ENCODE measurements around the gene AFG1L. TPM values are rescaled to one million over a fixed set of nuclear protein-coding genes. Genes with fewer than 3 reads are reported as not detected.
A peak's percentile ranks its signal among the peaks of the same experiment; 100 is the strongest.
"Not testable (repeated sequence)": the region's sequence is repeated elsewhere in the genome, so short reads cannot be mapped to it uniquely, and the experiment has no call there.

The AFG1L gene
- total and polyA plus RNA-seq, 2 donors, result 3.9 to 9.8 TPM

DNA sequence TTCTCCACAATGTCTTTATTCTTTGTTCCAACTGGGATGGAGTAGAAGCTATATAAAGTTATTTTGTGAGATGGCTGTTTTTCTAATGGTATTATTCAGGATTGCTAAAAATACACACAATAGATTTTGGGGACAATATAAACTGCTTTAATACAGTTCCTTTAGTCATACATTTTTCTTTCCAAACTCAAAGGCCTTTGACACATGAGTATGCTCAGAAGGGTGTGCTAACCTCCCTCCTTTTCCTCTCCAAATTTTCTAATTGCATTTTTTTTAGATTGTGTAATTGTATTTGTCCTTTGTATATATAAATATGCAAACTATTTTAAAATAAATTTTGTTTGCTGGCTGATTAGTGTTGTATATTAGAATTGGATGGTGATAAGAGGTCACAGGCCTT is 146.3 kb downstream of the AFG1L start:
- H3K27me3 ChIP-seq (ENCODE audit: control insufficient read depth in 2 of 2, insufficient read depth in 1 of 2, low read length in 1 of 2), result no peaks in the 10 kb centered on the region
- H3K27ac ChIP-seq (ENCODE audit: low read depth in 1 of 2, low read length in 1 of 2), result no peak overlapping the region
- H3K4me3 ChIP-seq (ENCODE audit: low read length in 2 of 2), result no peak overlapping the region
- no peak for DNase-seq (ENCODE audit: low read depth in 6 of 9, low spot score in 9 of 9)
- H3K9me3 ChIP-seq (ENCODE audit: control insufficient read depth in 2 of 2, insufficient read depth in 1 of 2, low read length in 1 of 2), result no peaks in the 10 kb centered on the region
- H3K4me1 ChIP-seq (ENCODE audit: control insufficient read depth in 2 of 2, insufficient read depth in 2 of 2, low read length in 2 of 2), result no peaks in the 10 kb centered on the region
- H3K36me3 ChIP-seq (ENCODE audit: control insufficient read depth in 2 of 2, insufficient read depth in 2 of 2, low read length in 1 of 2), result no peaks in the 10 kb centered on the region

DNA sequence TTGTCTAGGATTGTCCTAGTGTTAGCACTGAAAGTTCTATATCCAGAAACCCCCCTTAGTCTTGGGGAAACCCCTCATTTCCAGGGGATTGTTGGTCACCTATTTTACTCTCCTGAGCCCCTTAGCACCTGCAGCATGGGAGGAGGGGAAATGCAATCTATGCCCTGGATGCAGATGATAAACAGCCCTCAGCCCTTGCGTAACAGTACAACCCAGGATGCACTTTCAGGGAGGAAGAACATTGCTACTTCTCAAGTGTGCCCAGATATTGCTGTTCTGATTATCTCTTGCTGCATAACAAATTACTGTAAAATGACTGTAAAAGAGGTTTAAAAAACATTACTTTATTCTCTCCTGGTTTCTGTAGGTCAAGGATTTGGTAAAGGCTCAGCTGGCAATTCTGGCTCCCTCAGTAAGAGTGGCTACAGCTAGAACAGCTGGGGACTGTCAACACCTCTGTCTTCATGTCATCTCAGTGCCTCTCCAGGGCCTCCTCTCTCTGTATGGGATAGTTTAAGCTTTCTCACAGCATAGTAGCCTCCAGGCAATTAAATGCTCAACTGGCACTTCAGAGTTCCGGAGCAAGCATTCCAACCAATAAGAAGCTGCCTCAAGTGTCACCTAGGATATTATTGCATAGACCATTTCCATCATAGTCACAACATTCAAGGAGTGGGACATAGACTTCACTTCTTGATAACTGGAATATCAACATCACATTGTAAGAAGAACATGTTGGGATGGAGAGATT is 148.1 kb downstream of the AFG1L start:
- no peak overlapping the region for H3K27ac ChIP-seq (ENCODE audit: low read depth in 1 of 2, low read length in 1 of 2)
- DNase-seq (ENCODE audit: low read depth in 6 of 9, low spot score in 9 of 9), result no peak
- WGBS, result 98% methylated on average over 2 of the region's 2 CpGs

DNA sequence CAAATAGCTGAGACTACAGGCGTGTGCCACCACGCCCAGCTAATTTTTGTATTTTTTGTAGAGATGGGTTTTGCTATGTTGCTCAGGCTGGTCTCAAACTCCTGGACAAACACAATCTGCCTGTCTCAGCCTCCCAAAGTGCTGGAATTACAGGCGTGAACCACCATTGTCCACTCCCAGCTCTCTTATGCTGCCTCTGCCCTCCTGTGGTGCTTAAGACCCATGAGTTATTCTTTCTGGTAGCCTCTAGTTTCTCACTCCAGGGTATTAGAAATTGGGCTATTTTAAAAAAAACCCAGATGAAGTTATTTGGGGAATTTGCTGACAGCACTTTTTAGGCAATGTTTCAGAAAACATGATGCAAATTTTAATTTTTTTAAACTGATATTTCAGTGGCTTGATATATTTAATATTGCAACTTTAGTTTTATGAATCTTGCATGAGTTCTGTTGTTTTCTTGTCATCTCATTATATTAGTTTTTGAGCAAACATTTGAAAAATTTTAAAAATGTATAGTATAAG is 151.8 kb downstream of the AFG1L start:
- Histone ChIP-seq H3K36me3 (ENCODE audit: control insufficient read depth in 2 of 2, insufficient read depth in 2 of 2, low read length in 1 of 2) (no peaks in the 10 kb centered on the region), H3K4me3 (ENCODE audit: low read length in 2 of 2) (no peak overlapping the region), H3K27me3 (ENCODE audit: control insufficient read depth in 2 of 2, insufficient read depth in 1 of 2, low read length in 1 of 2) (no peaks in the 10 kb centered on the region), H3K9me3 (ENCODE audit: control insufficient read depth in 2 of 2, insufficient read depth in 1 of 2, low read length in 1 of 2) (no peaks in the 10 kb centered on the region), H3K27ac (ENCODE audit: low read depth in 1 of 2, low read length in 1 of 2) (no peak overlapping the region), H3K4me1 (ENCODE audit: control insufficient read depth in 2 of 2, insufficient read depth in 2 of 2, low read length in 2 of 2) (no peaks in the 10 kb centered on the region)
- 96% methylated on average over 3 of the region's 3 CpGs for WGBS
- no peak for DNase-seq (ENCODE audit: low read depth in 6 of 9, low spot score in 9 of 9)

More for the DNA sequence above, 148.1 kb downstream of the AFG1L start:
- Histone ChIP-seq H3K9me3 (ENCODE audit: control insufficient read depth in 2 of 2, insufficient read depth in 1 of 2, low read length in 1 of 2) (no peaks in the 10 kb centered on the region), H3K36me3 (ENCODE audit: control insufficient read depth in 2 of 2, insufficient read depth in 2 of 2, low read length in 1 of 2) (no peaks in the 10 kb centered on the region), H3K4me1 (ENCODE audit: control insufficient read depth in 2 of 2, insufficient read depth in 2 of 2, low read length in 2 of 2) (no peaks in the 10 kb centered on the region), H3K4me3 (ENCODE audit: low read length in 2 of 2) (no peak overlapping the region), H3K27me3 (ENCODE audit: control insufficient read depth in 2 of 2, insufficient read depth in 1 of 2, low read length in 1 of 2) (no peaks in the 10 kb centered on the region)

DNA sequence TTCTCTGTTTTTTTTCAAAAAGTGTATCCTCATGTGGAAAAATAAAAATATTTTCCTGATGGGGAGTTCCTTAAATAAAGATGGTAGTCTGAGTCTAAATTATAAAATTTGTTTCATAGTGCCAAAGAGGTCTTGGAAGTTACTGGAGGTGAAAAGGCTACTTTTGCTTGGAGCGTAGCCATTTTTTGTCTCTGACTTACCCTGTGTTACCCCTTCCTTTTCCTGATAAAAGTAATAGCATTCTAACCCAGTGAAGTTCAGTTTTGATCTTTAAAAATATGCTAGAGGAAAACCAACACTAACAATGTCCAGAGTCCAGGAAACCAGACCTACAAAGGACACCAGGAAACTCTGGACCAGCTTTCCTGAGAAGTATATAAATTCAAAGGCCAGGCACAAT is 153.6 kb downstream of the AFG1L start:
- Histone ChIP-seq H3K9me3 (ENCODE audit: control insufficient read depth in 2 of 2, insufficient read depth in 1 of 2, low read length in 1 of 2) (no peaks in the 10 kb centered on the region), H3K4me3 (ENCODE audit: low read length in 2 of 2) (no peak overlapping the region)
- 94% methylated on average over 1 of the region's 1 CpG for WGBS

DNA sequence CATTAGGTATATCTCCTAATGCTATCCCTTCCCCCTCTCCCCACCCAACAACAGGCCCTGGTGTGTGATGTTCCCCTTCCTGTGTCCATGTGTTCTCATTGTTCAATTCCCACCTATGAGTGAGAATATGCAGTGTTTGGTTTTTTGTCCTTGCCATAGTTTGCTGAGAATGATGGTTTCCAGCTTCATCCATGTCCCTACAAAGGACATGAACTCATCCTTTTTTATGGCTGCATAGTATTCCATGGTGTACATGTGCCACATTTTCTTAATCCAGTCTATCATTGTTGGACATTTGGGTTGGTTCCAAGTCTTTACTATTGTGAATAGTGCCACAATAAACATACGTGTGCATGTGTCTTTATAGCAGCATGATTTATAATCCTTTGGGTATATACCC is 154.9 kb downstream of the AFG1L start:
- H3K36me3 ChIP-seq (ENCODE audit: control insufficient read depth in 2 of 2, insufficient read depth in 2 of 2, low read length in 1 of 2); H3K9me3 ChIP-seq (ENCODE audit: control insufficient read depth in 2 of 2, insufficient read depth in 1 of 2, low read length in 1 of 2); DNase-seq (ENCODE audit: low read depth in 6 of 9, low spot score in 9 of 9); H3K27ac ChIP-seq (ENCODE audit: low read depth in 1 of 2, low read length in 1 of 2); H3K4me3 ChIP-seq (ENCODE audit: low read length in 2 of 2); H3K4me1 ChIP-seq (ENCODE audit: control insufficient read depth in 2 of 2, insufficient read depth in 2 of 2, low read length in 2 of 2); H3K27me3 ChIP-seq (ENCODE audit: control insufficient read depth in 2 of 2, insufficient read depth in 1 of 2, low read length in 1 of 2): not testable (repeated sequence)
- no CpG with 5 or more reads among the region's 1 CpG for WGBS

More for the DNA sequence above, 153.6 kb downstream of the AFG1L start:
- no peaks in the 10 kb centered on the region for H3K36me3 ChIP-seq (ENCODE audit: control insufficient read depth in 2 of 2, insufficient read depth in 2 of 2, low read length in 1 of 2)
- H3K4me1 ChIP-seq (ENCODE audit: control insufficient read depth in 2 of 2, insufficient read depth in 2 of 2, low read length in 2 of 2), result peaks cover 0 to under 1% of the 10 kb centered on the region in 2 donors
- H3K27ac ChIP-seq (ENCODE audit: low read depth in 1 of 2, low read length in 1 of 2), result no peak overlapping the region
- no peaks in the 10 kb centered on the region for H3K27me3 ChIP-seq (ENCODE audit: control insufficient read depth in 2 of 2, insufficient read depth in 1 of 2, low read length in 1 of 2)
- DNase-seq (ENCODE audit: low read depth in 6 of 9, low spot score in 9 of 9), result no peak

DNA sequence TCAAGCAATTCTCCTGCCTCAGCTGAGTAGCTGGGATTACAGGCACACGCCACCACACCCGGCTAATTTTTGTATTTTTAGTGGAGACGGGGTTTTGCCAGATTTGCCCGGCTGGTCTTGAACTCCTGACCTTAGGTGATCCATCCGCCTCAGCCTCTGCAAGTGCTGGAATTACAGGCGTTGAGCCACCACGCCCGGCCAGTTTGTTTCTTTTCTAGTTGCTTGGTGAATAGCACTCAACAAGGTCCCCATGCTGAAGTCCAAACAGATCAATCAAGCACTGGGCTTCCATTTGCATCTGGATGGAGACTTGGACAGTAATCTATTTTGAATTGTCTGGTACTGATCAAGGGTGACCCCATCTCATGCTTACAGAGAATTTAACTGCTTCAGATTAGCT is 157.0 kb downstream of the AFG1L start:
- no peak for DNase-seq (ENCODE audit: low read depth in 6 of 9, low spot score in 9 of 9)
- H3K27ac ChIP-seq (ENCODE audit: low read depth in 1 of 2, low read length in 1 of 2), result no peak overlapping the region
- H3K4me1 ChIP-seq (ENCODE audit: control insufficient read depth in 2 of 2, insufficient read depth in 2 of 2, low read length in 2 of 2), result peaks cover 0 to 3% of the 10 kb centered on the region in 2 donors
- 97% methylated on average over 8 of the region's 8 CpGs for WGBS
- no peaks in the 10 kb centered on the region for H3K9me3 ChIP-seq (ENCODE audit: control insufficient read depth in 2 of 2, insufficient read depth in 1 of 2, low read length in 1 of 2)
- no peaks in the 10 kb centered on the region for H3K27me3 ChIP-seq (ENCODE audit: control insufficient read depth in 2 of 2, insufficient read depth in 1 of 2, low read length in 1 of 2)
- H3K4me3 ChIP-seq (ENCODE audit: low read length in 2 of 2), result no peak overlapping the region
- H3K36me3 ChIP-seq (ENCODE audit: control insufficient read depth in 2 of 2, insufficient read depth in 2 of 2, low read length in 1 of 2), result no peaks in the 10 kb centered on the region

DNA sequence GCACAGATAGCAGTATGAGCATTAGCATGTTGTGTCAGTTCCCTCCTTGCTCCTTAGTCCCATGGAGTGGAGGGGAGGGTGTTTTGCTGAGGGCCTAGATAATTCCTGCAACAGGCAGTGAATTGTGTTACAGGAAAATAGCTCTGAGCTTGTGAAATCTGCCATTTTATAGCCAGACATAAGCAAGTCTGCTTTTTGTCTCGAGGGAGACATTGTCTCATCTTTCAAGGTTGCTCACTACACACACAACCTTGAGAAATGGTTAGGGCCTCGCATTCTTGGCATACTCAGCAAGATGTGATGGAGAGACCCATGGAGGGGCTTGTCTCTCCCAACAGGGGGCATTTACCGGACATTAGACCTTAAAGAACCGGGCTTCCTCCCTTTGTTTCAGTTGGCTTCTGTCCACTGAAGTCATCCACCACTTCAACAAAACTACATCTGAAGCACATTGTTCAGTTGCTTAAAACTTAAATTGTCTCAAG is 157.9 kb downstream of the AFG1L start:
- Histone ChIP-seq H3K9me3 (ENCODE audit: control insufficient read depth in 2 of 2, insufficient read depth in 1 of 2, low read length in 1 of 2) (no peaks in the 10 kb centered on the region), H3K27ac (ENCODE audit: low read depth in 1 of 2, low read length in 1 of 2) (no peak overlapping the region), H3K4me3 (ENCODE audit: low read length in 2 of 2) (no peak overlapping the region), H3K4me1 (ENCODE audit: control insufficient read depth in 2 of 2, insufficient read depth in 2 of 2, low read length in 2 of 2) (peaks cover 0 to 3% of the 10 kb centered on the region in 2 donors), H3K27me3 (ENCODE audit: control insufficient read depth in 2 of 2, insufficient read depth in 1 of 2, low read length in 1 of 2) (no peaks in the 10 kb centered on the region), H3K36me3 (ENCODE audit: control insufficient read depth in 2 of 2, insufficient read depth in 2 of 2, low read length in 1 of 2) (no peaks in the 10 kb centered on the region)
- DNase-seq (ENCODE audit: low read depth in 6 of 9, low spot score in 9 of 9), result no peak
- 96% methylated on average over 4 of the region's 4 CpGs for WGBS

DNA sequence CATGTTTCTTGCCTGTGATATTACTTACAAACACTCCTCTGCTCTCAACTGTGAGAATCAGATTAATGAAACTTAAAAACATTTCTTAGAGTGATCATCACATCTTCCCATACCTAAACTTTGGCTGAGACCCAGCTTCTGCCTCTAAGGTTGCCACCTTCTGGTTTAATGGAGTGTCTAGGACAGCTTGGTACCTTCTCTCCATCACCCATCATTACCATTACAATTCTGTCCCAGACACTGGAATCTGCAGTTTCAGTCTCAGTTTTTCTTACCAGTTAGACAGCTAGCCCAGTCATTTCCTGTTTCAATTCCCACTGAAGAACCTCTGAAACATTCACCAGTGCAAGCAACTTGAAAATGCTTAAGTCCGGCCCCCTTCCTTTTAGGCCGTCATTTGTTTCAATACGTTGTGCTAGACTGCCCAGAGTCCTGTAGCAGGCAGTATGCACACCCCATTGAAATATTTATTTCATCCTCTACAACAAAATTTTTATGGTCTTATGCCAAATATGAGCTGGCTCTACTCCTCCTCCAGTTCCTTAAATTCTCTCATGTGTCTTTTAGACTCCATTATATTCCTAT is 158.8 kb downstream of the AFG1L start:
- Histone ChIP-seq H3K36me3 (ENCODE audit: control insufficient read depth in 2 of 2, insufficient read depth in 2 of 2, low read length in 1 of 2) (no peaks in the 10 kb centered on the region), H3K27me3 (ENCODE audit: control insufficient read depth in 2 of 2, insufficient read depth in 1 of 2, low read length in 1 of 2) (no peaks in the 10 kb centered on the region), H3K9me3 (ENCODE audit: control insufficient read depth in 2 of 2, insufficient read depth in 1 of 2, low read length in 1 of 2) (no peaks in the 10 kb centered on the region), H3K27ac (ENCODE audit: low read depth in 1 of 2, low read length in 1 of 2) (no peak overlapping the region), H3K4me3 (ENCODE audit: low read length in 2 of 2) (no peak overlapping the region), H3K4me1 (ENCODE audit: control insufficient read depth in 2 of 2, insufficient read depth in 2 of 2, low read length in 2 of 2) (peaks cover 0 to 3% of the 10 kb centered on the region in 2 donors)
- peak in 1 of 9 donors; percentile 28 for DNase-seq (ENCODE audit: low read depth in 6 of 9, low spot score in 9 of 9)
- 40% methylated on average over 3 of the region's 3 CpGs for WGBS

DNA sequence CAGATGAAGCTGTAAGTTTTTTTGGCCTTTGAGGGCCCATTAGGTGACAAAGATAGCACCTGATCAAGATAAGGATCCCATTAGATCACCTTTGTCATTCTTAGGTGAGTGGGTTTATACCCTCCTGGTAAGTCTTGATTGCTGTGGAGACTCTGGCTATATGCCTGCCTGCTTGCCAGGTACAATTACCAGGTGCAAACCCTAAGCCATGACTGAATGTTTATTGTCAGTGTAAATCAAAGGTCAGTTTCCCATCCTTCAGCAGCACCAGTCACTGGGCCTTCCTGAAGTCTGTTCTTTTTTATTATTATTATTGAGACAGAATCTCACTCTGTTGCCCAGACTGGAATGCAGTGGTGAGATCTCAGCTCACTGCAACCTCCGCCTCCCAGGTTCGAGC is 159.5 kb downstream of the AFG1L start:
- H3K4me3 ChIP-seq (ENCODE audit: low read length in 2 of 2), result no peak overlapping the region
- no peaks in the 10 kb centered on the region for H3K9me3 ChIP-seq (ENCODE audit: control insufficient read depth in 2 of 2, insufficient read depth in 1 of 2, low read length in 1 of 2)
- H3K27me3 ChIP-seq (ENCODE audit: control insufficient read depth in 2 of 2, insufficient read depth in 1 of 2, low read length in 1 of 2), result no peaks in the 10 kb centered on the region
- DNase-seq (ENCODE audit: low read depth in 6 of 9, low spot score in 9 of 9), result no peak
- 97% methylated on average over 2 of the region's 2 CpGs for WGBS
- H3K4me1 ChIP-seq (ENCODE audit: control insufficient read depth in 2 of 2, insufficient read depth in 2 of 2, low read length in 2 of 2), result peaks cover 0 to 3% of the 10 kb centered on the region in 2 donors
- H3K27ac ChIP-seq (ENCODE audit: low read depth in 1 of 2, low read length in 1 of 2), result no peak overlapping the region
- H3K36me3 ChIP-seq (ENCODE audit: control insufficient read depth in 2 of 2, insufficient read depth in 2 of 2, low read length in 1 of 2), result no peaks in the 10 kb centered on the region
